Peyer's patch (tissue), 4 donors: ENCODE results near the gene GPSM1. TPM values are rescaled to one million over a fixed set of nuclear protein-coding genes. Genes with fewer than 3 reads are reported as not detected.
A peak's percentile ranks its signal among the peaks of the same experiment; 100 is the strongest.

Source experiments
- DNase-seq, 3 donors: peaks; one replicate each; pipeline ENCODE4 v3.0.0-alpha.2; 2017 to 2019
- H3K27ac ChIP-seq, 4 donors: fragments of 200-600 bp; sonication (generic); one replicate each; pipeline ENCODE4 v1.5.1; 2016 to 2019
- H3K27me3 ChIP-seq, 2 donors: fragments of 200-600 bp; sonication (generic); one replicate each; pipeline ENCODE4 v1.5.1; 2019
- H3K36me3 ChIP-seq, 3 donors: fragments of 200-600 bp; sonication (generic); one replicate each; pipeline ENCODE4 v1.5.1; 2016 to 2019
- H3K4me1 ChIP-seq, 4 donors: fragments of 200-600 bp; sonication (generic); one replicate each; pipeline ENCODE4 v1.5.1; 2016 to 2019
- H3K4me3 ChIP-seq, 4 donors: fragments of 200-600 bp; sonication (generic); 1 replicate in 3 of 4; 2 replicates in 1 of 4; pipeline ENCODE4 v1.5.1; 2016 to 2019; ENCODE audit warnings: mild to moderate bottlenecking in 1 of 4
- H3K9me3 ChIP-seq, 4 donors: fragments of 200-600 bp; sonication (generic); one replicate each; pipeline ENCODE4 v1.5.1; 2016 to 2019; ENCODE audit warnings: mild to moderate bottlenecking in 1 of 4
- POLR2A ChIP-seq, 2 donors: fragments of 450-650 bp; IDR thresholded peaks; one replicate each; pipeline ENCODE4 v1.5.1; 2017; ENCODE audit warnings: antibody characterized with exemption in 2 of 2, mild to moderate bottlenecking in 2 of 2, moderate library complexity in 2 of 2
- total RNA-seq, 4 donors: library from RNA; depleted of rRNA; stranded (reverse); fragments of >200 nt; gene quantifications; one replicate each; pipeline ENCODE4 v1.1.0, GENCODE V29; 2016
- TF ChIP-seq, protein P1 (sequence below), 6 experiments: fragments of 450-650 bp in 4 of 6; fragments of 200-600 bp in 2 of 6; sonication (generic) in 1 of 6; IDR thresholded peaks; one replicate each; pipeline ENCODE4 v1.5.1; 2017 to 2019; ENCODE audit warnings: antibody characterized with exemption in 6 of 6, mild to moderate bottlenecking in 3 of 6, moderate library complexity in 1 of 6

The GPSM1 gene
- total RNA-seq, 4 donors from 2014 or later = 3.7 to 25.6 (median 6.0) TPM

- Histone ChIP-seq H3K27ac (peak overlapping the region in 3 of 4 donors; percentile 66 to 84 (median 67)), H3K36me3 (no peaks in the 10 kb centered on the region), H3K4me1 (peaks cover 0 to 26% (median 11%) of the 10 kb centered on the region in 4 donors), H3K27me3 (no peaks in the 10 kb centered on the region), H3K4me3 (peak overlapping the region; percentile 39 to 65 (median 61)), H3K9me3 (no peaks in the 10 kb centered on the region)
- DNase-seq = no peak
- no peak for TF ChIP-seq POLR2A (IDR thresholded peaks at IDR 0.05)
Measured at GRCh38 chr9:136328622-136329041, 1.3 kb downstream of the GPSM1 start.

GRCh38 chr9:136329211-136329627 lies 1.9 kb downstream of the GPSM1 start:
- Histone ChIP-seq H3K27me3 (no peaks in the 10 kb centered on the region), H3K4me1 (peaks cover 0 to 26% (median 11%) of the 10 kb centered on the region in 4 donors), H3K9me3 (no peaks in the 10 kb centered on the region), H3K27ac (no peak overlapping the region), H3K4me3 (peak overlapping the region in 1 of 4 donors; percentile 64), H3K36me3 (no peaks in the 10 kb centered on the region)
- TF ChIP-seq, protein P1, sequence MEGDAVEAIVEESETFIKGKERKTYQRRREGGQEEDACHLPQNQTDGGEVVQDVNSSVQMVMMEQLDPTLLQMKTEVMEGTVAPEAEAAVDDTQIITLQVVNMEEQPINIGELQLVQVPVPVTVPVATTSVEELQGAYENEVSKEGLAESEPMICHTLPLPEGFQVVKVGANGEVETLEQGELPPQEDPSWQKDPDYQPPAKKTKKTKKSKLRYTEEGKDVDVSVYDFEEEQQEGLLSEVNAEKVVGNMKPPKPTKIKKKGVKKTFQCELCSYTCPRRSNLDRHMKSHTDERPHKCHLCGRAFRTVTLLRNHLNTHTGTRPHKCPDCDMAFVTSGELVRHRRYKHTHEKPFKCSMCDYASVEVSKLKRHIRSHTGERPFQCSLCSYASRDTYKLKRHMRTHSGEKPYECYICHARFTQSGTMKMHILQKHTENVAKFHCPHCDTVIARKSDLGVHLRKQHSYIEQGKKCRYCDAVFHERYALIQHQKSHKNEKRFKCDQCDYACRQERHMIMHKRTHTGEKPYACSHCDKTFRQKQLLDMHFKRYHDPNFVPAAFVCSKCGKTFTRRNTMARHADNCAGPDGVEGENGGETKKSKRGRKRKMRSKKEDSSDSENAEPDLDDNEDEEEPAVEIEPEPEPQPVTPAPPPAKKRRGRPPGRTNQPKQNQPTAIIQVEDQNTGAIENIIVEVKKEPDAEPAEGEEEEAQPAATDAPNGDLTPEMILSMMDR (IDR thresholded peaks at IDR 0.05) = no peak
- TF ChIP-seq POLR2A (IDR thresholded peaks at IDR 0.05) = no peak
- DNase-seq = no peak

DNA sequence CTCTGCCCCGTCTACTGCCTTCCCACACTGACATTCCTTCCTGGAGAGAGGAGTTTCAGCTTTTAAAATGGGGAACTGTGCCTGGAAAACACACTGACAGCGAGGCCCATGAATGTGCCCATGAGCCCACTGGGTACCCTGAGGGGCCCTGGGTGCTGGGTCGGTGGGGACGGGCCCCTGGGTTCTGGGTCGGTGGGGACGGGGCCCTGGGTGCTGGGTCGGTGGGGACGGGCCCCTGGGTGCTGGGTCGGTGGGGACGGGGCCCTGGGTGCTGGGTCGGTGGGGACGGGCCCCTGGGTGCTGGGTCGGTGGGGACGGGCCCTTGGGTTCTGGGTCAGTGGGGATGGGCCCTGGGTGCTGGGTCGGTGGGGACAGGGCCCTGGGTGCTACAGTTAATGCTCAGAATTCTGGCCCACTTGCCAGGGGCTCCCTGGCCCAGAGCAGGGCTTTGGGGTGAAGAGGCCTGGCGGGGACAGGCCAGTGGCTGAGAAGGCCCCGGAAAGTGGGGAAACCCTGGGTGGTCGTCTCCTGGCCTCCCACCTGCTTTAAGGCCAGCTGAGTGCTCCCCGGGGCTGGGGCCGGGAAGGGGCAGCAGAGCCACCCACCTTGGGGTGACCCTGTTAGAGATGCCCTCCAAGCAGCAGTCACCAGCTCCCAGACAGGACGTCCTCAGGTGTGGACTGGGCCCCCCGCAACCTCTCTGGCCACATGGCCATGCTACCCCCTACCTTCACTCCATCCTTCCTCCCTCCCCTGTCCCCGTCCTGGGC lies 2.5 kb downstream of the GPSM1 start:
- no peak overlapping the region for H3K4me3 ChIP-seq
- H3K27me3 ChIP-seq = no peaks in the 10 kb centered on the region
- H3K36me3 ChIP-seq = no peaks in the 10 kb centered on the region
- no peaks in the 10 kb centered on the region for H3K9me3 ChIP-seq
- TF ChIP-seq POLR2A (IDR thresholded peaks at IDR 0.05) = no peak
- DNase-seq = no peak
- H3K4me1 ChIP-seq = peaks cover 0 to 26% (median 11%) of the 10 kb centered on the region in 4 donors
- no peak overlapping the region for H3K27ac ChIP-seq

- Histone ChIP-seq H3K27me3 (no peaks in the 10 kb centered on the region), H3K4me1 (peaks cover 0 to 26% (median 11%) of the 10 kb centered on the region in 4 donors), H3K27ac (no peak overlapping the region), H3K4me3 (no peak overlapping the region), H3K9me3 (no peaks in the 10 kb centered on the region), H3K36me3 (no peaks in the 10 kb centered on the region)
- no peak for TF ChIP-seq POLR2A (IDR thresholded peaks at IDR 0.05)
- TF ChIP-seq, protein P1 (IDR thresholded peaks at IDR 0.05) = no peak
- DNase-seq = no peak
Measured at GRCh38 chr9:136330406-136330990, 3.2 kb downstream of the GPSM1 start.

DNA sequence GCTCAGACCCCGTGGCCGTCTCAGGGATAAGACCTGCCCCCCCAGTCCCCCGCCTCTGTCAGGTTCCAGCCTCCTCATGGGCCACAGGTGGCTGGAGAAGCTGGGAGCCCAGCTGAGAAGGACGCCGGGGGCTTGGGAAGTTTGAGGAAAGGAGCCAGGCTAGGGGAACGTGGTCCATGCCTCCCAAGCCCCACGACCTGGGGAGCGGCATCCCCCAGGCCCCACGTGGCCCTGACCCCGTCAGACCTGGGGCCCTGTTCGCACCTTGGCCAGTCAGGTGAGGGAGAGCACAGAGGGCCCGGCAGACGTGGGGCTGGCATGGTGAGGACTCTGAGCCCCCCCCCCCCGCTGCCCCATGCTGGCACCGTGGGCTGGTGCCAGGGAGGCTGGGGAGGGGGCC lies 3.7 kb downstream of the GPSM1 start:
- H3K27me3 ChIP-seq = no peaks in the 10 kb centered on the region
- TF ChIP-seq, protein P1 (IDR thresholded peaks at IDR 0.05) = no peak
- TF ChIP-seq POLR2A (IDR thresholded peaks at IDR 0.05) = no peak
- no peak overlapping the region for H3K27ac ChIP-seq
- DNase-seq = no peak
- no peaks in the 10 kb centered on the region for H3K9me3 ChIP-seq
- H3K4me3 ChIP-seq = no peak overlapping the region
- H3K4me1 ChIP-seq = peaks cover 0 to 23% (median 11%) of the 10 kb centered on the region in 4 donors
- H3K36me3 ChIP-seq = no peaks in the 10 kb centered on the region

DNA sequence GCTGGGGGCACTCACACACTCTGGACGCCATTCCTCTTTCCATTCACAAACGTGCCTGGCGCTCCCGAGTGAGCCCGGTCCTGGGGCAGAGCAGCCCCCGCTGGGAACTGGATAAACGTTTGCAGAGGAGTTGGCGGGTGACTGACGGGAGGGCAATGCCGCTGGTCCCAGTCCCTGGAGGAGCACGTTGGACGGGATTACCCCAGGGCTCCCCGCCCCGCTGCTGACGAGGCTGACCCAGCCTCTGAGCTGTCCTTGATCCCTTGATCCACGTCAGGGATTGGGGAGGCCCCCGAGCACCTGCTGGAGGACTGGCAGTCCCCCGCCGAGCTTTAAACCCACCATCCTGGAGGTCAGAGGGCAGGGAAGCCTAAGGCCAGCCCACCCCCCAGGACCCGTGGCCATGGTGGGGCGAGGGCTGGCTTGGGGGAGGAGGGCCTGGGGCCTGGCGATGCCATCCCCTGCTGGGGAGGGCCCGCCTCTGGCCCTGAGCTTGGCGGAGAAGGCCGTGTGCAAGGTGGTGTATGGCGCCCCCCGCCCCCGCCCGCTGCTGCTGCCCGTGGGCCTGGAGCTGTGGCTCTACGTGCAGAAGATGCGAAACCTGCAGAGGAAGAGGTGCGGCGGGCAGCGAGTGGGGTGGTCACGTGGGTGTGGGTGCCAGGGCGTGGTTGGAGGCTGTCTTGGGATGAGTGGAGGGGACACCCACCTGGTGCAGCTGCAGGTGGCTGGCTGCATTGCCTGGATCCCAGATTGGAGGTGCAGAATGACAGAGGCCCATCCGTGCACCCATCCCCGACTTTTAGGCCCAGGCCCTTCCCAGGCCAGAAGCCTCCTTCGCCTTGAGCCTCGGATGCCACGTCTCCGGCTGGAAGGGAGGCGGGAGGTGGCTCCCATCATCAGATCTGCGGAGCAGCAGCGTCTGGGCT lies 4.5 kb downstream of the GPSM1 start:
- no peak for DNase-seq
- H3K4me3 ChIP-seq = no peak overlapping the region
- H3K36me3 ChIP-seq = no peaks in the 10 kb centered on the region
- H3K9me3 ChIP-seq = no peaks in the 10 kb centered on the region
- no peak overlapping the region for H3K27ac ChIP-seq
- H3K4me1 ChIP-seq = peaks cover 0 to 18% (median 9%) of the 10 kb centered on the region in 4 donors
- TF ChIP-seq, protein P1 (IDR thresholded peaks at IDR 0.05) = no peak
- TF ChIP-seq POLR2A (IDR thresholded peaks at IDR 0.05) = no peak
- no peaks in the 10 kb centered on the region for H3K27me3 ChIP-seq
